HG02852 (cell line): ENCODE data around the gene LCAT.
"Not testable (repeated sequence)": the region's sequence is repeated elsewhere in the genome, so short reads cannot be mapped to it uniquely, and the experiment has no call there.

Experiments used
- ATAC-seq: cut with Tn5 transposase; IDR thresholded peaks from one replicate; pipeline ENCODE4 v1.9.1; 2021; ENCODE audit warnings: mild to moderate bottlenecking, moderate library complexity; ENCODE audit not compliant: unreplicated experiment

LCAT gene, protein sequence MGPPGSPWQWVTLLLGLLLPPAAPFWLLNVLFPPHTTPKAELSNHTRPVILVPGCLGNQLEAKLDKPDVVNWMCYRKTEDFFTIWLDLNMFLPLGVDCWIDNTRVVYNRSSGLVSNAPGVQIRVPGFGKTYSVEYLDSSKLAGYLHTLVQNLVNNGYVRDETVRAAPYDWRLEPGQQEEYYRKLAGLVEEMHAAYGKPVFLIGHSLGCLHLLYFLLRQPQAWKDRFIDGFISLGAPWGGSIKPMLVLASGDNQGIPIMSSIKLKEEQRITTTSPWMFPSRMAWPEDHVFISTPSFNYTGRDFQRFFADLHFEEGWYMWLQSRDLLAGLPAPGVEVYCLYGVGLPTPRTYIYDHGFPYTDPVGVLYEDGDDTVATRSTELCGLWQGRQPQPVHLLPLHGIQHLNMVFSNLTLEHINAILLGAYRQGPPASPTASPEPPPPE

DNA sequence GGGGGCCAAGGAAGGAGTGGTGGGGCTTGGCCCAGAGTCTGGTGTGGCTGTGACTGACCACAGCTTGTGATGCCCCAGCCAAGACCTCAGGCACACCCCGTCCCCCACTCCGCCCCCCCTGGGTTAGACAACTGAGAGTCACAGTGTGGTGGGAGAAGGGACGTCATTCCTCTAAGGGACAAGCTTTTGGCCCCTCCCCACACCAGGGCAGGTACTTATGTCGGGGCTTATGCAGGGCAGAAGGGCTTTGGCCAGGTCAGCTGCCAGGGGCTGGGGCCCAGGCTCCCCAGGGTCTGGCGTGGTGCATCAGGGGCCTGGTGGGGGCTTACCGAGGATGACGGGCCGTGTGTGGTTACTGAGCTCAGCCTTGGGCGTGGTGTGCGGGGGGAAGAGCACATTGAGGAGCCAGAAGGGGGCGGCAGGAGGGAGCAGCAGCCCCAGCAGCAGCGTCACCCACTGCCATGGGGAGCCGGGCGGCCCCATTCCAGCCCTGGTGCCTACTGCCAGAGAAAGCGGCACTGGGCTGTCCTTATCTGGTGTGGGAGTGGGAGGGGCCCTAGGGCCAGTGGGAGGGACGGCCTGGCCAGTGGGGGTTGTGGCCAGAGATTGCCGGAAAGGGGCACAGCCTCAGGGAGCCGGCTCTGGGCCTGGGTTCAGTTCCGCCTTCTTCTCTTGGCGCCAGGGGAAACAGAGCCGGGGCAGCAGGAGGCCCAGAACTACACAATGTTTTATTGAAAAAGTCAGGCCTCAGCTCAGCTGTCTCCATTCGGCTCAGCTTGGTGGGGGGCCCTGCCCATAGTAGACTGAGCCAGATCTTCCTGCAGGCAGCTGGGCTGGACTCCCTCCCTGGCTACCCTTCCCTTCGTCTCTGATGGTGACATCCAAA lies at the start of gene LCAT:
Gene LCAT (minus strand): TSS at position 502 of the 886 bp plus-strand sequence. CDS start 19 bp downstream, at position 483.
- ATAC-seq = no peak

DNA sequence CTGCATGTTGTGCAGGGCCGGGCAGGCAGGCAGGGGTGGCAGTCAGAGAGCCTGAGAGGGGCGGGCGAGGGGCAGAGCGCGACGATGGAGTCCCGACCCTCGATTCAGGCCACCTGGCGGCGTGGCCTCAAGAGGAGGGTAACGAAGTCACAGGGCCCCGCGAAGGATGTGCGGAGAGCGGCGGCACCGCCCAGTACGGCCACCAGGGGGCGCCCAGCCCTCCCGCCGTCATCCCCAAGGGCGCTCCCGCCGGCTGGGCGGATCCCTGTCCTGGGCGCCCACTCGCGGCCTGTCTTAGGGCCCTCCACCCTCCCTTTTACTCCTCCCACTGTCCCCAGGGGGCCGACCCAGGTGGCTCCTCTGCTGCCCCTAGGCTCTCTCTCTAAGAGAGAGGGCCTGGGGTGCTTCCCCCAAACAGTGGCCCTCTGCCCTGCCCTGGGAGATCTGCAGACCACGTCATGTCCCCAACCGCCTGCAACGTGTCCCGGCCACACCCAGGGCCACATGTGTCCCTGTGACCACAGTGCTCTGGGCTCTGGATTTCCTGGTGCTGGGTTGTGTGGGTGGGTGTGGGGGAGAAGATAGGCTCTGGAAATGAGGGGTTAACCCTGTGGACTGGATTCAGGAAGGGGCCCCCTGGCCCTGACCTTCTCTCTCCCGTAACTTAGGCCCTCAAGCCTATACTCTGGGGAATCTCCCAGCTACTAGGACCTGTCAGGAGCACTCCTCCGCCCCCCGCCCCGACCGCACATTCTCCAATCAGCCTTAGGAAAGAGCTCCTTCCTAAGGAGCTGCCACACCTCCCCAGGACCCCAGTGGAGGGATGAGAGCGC lies 49.5 kb upstream of the LCAT start:
- ATAC-seq = peak; percentile 72

DNA sequence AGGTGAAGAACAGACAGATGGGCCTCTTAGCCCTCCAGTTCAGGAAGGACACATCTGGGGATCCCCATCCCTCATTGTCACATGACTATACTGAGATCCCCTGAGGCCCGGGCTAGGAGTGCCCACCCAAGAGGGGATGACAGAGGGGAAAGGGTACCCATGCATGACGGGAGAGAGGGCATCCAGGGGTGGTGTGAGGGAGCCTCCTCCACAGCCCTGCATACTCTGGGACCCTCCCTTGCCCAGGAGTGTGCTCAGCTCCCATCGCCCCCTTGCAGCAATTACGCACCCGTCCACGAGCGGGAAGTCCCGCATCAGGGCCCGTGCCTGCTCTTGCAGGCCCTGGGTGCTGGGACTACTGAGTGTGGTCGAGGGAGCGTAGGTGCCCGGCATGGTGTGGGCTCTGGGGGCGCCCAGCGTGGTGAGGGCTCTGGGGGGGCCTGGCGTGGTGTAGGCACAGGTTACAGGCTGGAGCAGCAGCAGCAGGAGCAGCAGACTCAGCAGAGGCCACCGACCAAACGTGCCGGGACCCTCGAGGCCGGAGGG lies 48.8 kb upstream of the LCAT start:
- ATAC-seq = peak; percentile 1

DNA sequence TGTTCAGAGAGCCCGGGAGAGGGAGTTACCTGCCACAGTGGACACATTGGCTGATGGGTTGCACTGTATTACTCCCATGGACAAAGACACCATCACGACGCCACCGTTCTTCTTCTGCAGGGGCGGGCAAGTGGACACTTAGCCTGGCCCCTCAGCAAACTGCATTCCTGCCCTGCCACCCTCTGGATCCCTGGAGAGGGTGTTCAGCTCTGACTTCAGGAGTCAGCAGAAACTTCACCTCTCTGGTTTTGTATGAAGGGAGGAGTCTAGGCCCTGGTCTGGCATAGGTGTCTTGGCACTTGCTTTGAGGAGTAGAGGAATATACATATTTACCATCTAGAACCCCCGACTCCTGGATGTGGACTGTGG lies 46.1 kb upstream of the LCAT start:
- no peak for ATAC-seq

DNA sequence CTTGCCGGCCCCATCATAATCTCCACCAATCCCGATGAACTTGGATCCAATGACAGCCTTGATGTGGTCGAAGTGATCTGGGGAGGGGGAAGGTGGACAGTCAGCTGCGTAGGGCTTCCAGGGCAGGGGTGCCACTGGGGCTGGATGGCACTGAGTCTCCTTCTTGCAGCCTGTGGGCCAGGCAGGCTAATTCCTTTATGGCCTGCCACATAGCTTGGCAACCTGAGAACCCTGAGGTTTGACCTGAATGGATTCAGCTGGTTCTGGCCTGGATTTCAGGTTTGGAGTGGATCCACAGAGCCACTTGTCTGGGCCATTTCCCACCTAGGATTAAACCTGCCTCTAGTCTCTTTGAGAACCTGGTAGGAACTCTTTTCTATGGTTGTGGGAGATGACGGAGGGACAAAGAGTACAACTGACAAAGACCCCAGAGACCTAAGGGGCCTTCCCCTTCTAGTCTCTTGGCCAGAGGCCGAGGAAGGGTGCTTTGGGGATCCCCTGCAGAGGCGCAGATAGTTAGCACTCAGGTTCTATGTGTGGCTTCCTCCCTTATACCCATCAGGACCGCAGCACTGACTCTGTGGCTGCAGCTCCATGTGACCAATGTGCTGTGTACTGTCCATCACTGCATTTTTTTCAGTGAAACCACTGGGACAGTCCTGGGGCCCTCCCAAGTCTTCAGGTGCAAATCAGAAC lies 45.5 kb upstream of the LCAT start:
- ATAC-seq = no peak

DNA sequence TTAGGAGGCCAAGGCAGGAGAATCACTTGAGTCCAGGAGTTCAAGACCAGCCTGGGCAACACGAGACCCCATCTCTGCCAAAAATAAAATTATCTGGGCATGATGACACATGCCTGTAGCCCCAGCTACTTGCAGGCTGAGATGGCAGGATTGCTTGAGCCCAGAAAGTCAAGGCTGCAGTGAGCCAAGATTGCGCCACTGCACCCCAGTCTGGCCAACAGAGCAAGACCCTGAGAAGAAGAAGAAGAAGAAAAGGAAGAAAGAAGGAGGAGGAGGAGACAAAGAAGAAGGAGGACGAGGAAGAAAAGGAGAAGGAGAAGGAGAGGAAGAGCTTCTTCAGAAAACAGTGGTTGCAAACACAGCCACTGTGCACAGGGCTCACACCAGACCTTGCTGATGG lies 44.8 kb upstream of the LCAT start:
- ATAC-seq = no peak

DNA sequence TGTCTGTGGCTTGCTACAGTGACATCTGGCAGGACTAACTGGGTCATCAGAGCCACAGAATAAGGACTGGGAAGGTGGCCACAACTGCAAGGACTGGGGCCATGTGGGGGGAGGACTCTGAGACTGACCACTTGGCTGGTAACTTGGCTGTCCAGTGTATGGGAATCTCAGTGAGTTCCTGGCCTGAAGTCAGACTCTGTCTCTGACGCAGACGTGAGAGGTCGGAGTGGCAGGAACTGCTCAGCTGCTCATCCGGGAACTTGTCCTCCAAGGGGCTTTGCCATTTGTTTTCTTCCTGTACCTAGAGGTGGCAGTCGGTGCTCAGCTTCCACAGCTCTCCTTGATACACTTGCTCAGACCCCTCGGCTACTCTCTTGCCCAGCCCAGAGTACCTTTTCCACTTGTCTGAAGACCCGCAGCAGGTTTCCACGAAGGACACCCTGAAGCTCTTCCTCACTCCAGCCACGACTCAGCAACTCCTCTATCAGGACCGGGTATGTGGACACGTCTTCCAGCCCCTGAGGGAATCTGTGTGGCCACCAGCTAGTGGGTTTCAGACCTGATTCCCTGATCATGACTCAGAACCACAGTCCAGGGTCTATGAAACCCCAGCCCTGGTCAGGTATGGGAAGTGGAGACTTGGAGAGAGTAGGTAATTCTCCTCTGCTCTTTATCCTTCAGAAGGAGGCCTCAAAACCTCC lies 43.7 kb upstream of the LCAT start:
- ATAC-seq = no peak

DNA sequence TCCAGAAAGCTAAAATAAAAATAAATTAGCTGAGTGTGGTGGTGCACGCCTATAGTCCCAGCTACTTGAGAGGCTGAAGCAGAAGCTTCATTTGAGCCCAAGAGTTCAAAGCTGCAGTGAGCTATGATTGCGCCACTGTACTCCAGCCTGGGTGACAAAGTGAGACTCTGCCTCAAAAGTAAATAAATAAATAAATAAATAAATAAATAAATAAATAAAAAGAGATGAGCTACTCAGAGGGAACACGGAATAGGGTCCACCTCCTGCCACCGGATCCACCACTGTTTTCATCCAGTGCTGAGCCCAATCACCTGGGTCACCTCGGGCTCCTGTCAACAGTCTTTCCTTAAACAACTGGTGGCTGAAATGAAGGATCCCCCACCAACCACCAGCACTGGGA lies 43.0 kb upstream of the LCAT start:
- no peak for ATAC-seq

DNA sequence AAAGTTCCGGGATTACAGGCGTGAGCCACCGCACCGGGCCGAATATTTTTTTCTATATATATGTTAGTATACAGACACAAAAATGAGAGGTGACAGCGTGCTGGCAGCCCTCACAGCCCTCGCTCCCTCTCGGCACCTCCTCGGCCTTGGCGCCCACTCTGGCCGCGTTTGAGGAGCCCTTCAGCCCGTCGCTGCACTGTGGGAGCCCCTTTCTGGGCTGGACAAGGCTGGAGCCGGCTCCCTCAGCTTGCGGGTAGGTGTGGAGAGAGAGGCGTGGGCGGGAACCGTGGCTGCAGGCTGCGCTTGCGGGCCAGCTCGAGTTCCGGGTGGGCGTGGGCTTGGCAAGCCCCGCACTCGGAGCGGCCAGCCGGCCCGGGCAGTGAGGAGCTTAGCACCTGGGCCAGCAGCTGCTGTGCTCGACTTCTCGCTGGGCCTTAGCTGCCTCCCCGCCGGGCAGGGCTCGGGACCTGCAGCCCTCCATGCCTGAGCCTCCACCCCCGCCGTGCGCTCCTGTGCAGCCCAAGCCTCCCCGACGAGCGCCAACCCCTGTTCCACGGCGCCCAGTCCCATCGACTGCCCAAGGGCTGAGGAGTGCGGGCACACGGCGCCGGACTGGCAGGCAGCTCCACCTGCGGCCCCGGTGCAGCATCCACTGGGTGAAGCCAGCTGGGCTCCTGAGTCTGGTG lies 38.2 kb upstream of the LCAT start:
- no peak for ATAC-seq

DNA sequence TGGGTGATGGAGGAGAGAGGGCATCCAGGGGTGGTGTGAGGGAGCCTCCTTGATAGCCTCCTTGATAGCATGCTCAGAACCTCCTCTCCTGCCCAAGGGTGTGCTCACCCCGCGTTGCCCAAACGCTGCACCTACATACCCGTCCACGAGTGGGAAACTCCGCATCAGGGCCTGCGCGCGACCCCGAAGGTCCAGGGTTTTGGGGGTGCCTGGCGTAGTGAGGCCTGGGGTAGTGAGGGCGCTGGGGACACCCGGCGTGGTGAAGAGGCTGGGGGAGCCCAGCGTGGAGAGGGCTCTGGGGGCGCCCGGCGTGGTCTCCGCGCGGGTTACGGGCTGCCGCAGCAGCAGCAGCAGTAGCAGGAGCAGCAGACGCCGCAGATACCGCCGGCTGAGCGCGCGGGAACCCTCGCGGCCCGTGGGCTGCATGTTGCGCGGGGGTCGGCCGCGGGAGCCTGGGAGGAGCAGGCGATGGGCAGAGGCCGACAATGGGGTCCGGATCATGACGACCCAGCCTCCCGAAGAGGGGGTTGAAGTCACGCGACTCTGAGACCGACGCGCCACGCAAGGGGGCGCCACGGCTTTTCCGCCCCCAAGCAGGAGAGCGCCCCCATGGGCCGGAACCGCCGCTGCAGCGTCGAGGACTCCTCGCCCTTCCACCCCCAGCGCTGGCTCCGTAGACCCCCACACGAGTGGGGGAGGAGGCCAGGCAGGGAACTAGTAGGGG lies 36.2 kb upstream of the LCAT start, which contains the start of gene DPEP3:
Gene DPEP3 (minus strand): TSS at position 545 of the 724 bp plus-strand sequence. CDS start 119 bp downstream, at position 426.
- no peak for ATAC-seq

DNA sequence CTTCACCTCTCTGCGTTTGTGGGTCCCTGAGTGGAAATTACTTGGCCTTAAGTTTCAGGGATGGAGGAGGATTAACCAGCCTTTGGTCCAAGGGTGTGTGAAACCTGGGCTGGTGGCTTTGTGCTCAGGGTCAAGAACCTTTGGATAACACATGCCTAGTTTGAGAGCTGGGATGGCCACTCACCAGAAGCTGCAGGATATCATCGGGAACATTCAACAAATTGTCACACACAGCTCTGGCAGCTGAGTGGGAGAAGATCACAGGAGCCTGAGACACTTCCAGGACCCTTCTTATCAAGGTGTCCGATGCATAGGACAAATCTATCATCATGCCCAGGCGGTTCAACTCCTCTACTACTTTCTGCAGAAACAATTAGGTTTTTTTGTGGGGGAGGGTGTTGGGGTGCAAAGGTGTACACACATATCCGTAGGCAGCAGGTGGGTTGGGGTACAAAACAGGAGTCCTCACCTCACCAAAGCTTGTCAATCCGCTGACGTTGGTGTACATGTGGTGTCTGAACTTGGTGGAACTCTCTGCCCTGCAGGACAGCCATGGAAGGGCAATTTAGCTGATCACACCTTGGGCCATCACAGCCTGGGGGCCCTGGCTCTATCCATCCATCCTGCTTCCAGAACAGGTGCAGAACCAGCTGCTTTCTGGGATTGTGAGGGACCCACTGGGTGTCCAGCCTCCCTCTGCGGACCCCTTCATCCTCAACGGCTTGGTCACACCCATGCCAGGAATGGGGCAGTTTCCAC lies 33.7 kb upstream of the LCAT start:
- ATAC-seq = no peak

DNA sequence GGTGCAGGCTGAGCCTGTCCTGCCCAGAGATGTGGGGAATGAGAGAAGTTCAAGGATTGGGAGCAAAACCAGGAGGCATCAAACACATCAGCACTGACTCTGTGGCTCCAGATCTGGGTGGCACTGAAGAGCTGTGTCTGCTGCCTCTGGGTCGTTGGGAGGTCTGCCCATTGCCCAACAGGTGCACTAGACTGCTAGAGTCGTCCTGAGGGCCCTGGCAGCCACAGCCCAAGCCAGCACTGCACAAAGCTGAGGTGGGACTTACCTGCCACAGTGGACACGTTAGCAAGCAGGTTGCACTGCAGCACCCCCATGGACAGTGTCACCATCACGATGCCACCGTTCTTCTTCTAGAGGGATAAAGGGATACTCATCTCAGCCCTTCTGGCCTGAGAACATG lies 33.1 kb upstream of the LCAT start:
- ATAC-seq = no peak

DNA sequence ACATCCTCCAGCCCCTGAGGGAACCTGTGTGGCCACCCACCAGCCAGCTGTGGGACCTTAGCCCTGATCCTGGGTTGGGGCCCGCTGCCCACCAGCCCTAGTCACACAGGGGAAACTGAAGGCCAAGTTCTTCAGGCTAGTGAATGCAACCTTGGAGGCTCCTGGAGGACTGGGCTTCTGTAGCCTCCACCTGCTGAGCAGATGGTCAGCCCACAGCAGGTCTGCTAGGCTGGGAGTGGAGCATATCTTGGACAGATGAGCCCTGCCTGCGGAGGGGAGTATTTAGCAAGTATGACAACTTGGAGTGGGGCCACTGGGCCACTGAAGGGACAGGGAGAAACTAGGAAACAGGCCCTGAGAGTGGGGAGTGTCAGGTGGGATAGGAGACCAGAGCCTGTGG lies 32.3 kb upstream of the LCAT start:
- ATAC-seq = no peak

DNA sequence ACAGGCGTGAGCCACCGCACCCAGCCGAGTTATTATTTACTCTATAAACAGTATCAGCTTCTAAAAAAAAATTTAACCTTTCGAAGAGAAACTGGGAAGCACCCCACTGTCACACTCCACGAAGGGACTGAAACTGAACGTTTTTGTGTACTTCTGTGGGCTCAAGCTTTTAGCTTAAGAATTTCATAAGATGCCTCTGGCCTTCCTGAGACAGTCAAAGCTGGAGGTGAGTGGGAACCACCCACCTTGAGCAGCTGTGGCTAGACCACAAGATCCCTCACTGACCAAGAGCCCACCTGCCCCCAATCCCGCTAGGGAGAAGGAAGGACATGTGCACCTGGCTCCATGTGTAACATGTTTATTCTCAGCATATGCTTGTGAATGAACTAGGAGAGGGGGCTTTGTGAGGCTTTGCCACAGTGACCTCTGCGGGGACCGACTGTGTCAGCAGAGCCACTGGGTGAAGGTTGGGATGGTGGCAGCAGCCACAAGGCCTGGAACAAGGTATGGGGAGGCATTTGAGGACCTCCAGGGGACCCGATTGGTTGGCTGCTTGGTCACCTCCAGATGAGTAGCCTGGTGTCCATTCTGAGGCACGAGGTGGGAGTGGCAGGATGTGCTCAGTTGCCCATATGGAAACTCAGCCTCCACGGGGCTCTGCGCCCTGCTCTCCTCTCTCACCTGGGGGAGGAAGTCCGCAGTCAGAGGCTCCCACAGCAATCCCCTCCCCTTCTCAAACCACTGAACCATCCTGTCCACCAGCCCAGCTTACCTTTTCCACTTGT lies 31.6 kb upstream of the LCAT start:
- ATAC-seq = peak; percentile 74

DNA sequence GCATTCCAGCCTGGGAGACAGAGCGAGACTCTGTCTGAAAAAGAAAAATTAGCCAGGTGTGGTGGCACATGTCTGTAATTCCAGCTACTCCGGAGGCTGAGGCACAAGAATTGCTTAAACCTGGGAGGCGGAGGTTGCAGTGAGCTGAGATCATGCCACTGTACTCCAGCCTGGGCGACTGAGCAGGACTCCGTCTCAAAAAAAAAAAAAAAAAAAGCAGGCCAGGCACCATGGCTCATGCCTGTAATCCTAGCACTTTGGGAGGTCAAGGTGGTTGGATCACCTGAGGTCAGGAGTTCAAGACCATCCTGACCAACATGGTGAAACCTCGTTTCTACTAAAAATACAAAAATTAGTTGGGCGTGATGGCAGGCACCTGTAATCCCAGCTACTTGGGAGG lies 28.4 kb upstream of the LCAT start:
- not testable (repeated sequence) for ATAC-seq

DNA sequence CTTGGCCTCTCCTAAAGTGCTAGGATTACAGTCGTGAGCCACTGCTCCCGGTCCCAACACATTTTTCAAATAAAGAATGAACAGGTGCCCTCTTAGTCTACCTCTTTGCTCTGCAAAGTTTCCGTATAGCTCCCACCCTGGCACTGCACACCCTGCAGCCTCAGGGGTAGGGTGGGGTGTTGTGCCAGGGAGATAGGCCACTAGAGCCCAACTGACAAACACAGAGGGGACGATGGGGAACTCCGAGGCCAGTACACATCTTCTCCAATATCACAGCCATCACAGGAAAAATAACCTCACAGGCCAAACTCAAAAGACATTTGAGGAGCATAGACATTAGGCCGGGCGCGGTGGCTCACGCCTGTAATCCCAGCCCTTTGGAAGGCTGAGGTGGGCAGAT lies 27.2 kb upstream of the LCAT start:
- no peak for ATAC-seq
